GM12865 (cell line): ENCODE data around the gene PROKR2.

Source experiments
- DNase-seq: peaks from one replicate; pipeline ENCODE4 v3.0.0; 2010; ENCODE audit warnings: low read depth
- H3K4me3 ChIP-seq: 2 replicates; pipeline ENCODE4 v1.5.1; 2011; ENCODE audit warnings: mild to moderate bottlenecking, low read depth, low read length, control low read depth
- TF ChIP-seq, protein P1 (sequence below): IDR thresholded peaks from 2 replicates; pipeline ENCODE4 v1.5.1; 2011; ENCODE audit warnings: low read length, control low read depth, low read depth, inconsistent platforms; ENCODE audit not compliant: insufficient read depth; ENCODE audit errors: missing control alignments

The PROKR2 gene

DNA sequence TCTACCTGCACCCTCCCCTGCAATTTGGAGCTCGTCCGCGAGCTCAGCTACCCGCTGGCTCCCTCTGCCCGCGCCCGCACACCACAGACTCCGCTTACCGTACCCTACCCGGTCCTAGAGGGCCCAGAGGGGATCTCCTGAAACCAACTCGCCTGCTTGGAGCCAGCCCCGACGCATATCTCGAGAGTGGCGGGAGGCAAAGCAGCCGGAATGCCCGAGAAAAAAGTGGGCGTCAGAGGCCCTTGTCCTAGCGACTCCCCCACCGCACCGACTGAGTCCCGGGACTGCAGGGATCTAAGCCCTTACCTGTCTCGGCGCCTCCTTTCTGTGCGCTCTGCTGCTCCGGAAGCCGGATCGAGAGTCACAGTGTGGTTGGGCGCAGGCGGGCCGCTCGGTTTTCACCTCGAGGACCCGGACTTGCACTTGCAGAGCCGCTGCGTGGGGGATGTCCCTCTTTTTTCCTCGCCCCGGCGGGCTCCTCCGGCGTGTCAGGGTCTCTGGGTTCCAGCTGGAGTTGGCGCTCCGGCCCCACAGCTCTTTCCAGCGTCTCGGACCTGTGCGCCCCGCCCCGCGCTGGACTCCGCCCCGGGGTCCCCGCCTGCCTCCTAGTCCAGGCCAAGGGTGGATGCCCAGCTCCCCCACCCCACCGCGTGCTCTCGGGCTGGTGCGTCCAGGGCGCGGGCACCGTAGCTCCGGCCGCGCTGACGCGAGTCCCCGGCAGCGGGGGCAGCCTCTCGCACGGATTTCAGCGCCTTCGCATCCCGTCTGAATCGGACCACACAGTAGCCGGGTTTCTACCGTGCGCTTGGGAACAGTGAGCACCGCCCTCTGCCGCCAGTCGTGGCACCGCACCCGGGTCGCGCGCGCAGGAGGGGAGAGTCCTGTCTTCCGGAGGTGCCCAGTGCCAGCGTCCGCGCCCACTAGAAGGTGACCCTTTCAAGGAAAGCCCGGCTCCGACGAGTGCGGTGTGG, at the start of gene PROKR2:
Gene PROKR2 (minus strand): TSS at position 767 of the 971 bp plus-strand sequence. CDS start 2,585 bp downstream, outside the sequence.
- DNase-seq, result no peak
- H3K4me3 ChIP-seq, result no peak within 1 kb of the TSS
- TF ChIP-seq, protein P1, sequence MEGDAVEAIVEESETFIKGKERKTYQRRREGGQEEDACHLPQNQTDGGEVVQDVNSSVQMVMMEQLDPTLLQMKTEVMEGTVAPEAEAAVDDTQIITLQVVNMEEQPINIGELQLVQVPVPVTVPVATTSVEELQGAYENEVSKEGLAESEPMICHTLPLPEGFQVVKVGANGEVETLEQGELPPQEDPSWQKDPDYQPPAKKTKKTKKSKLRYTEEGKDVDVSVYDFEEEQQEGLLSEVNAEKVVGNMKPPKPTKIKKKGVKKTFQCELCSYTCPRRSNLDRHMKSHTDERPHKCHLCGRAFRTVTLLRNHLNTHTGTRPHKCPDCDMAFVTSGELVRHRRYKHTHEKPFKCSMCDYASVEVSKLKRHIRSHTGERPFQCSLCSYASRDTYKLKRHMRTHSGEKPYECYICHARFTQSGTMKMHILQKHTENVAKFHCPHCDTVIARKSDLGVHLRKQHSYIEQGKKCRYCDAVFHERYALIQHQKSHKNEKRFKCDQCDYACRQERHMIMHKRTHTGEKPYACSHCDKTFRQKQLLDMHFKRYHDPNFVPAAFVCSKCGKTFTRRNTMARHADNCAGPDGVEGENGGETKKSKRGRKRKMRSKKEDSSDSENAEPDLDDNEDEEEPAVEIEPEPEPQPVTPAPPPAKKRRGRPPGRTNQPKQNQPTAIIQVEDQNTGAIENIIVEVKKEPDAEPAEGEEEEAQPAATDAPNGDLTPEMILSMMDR, result no peak

DNA sequence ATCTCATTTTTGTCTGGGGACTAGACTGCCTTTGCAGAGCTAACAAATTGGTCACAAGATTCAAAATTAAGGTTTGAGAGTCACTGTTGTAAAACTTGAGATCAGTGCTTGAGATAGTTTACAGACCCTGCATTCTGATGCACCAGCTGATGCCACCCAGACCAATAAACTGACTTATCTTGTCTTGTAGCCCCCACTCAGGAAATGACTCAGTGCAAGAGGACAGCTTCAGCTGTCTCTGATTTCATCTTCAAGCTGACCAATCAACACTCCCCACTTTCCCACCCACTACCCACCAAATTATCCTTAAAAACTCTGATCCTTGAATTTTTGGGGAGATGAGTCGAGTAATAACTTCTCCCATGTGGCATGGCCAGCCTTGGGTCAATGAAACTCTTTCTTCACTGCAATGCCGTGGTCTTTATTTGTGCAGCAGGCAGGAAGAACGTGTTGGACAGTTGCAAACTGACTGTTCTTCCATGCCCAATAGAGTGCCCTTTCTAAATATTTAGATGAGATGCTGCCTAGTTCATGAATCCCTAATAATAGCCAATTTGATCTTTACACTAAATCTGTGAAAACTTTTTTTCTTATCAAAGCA, 48.3 kb upstream of the PROKR2 start:
- DNase-seq, result no peak
- H3K4me3 ChIP-seq, result no peak overlapping the region
- TF ChIP-seq, protein P1, result no peak

DNA sequence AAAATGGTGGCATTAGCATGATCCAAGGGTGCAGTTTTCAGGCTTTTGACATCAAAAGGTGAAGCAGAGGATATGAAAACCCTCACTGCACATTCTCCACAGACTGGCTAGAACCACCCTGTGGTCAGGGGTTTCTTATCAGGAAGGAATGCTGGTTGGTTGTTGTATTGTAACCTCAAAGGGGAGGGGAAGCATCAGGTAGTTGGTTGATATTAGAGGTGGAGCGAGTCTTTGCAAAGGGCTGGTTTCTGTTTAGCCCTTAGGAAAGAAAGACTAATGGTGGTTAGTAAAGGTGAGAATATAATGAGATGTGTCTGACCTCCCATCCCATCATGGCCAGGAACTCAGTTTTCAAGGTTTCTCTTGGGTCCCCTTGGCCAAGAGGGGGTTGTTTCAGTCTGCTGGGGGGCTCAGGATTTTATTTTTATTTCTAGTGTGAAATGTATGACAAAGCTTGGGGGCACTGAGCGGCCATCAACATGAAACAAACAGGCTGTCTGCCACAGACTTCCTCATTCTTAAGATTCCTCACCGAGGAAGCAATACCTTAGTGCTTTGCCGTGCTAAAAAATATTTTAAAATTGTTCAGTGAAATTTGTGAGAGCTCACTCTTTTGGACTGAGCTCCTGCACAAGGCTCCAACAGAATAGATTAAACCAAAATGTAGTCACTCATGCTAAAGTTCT, 47.5 kb upstream of the PROKR2 start:
- H3K4me3 ChIP-seq, result no peak overlapping the region
- TF ChIP-seq, protein P1, result no peak
- no peak for DNase-seq

DNA sequence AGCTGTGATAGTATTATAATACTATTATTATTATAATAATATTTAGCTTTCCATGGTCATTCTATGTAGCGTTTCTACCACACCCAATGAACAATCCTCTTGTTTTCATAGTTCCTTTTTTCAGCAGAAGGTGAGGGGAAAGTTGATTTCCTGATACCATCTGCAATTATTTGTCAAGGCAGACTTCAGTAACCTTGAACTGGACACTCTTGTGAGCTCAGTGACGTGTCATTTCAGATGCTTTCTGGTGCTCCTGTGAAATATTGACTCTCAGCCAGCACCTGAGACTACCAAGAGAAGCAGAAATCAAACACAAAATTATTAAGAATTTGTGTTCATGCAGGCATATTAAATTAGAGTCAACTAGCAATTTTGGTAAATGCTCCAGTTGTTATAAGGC, 46.0 kb upstream of the PROKR2 start:
- no peak for DNase-seq
- TF ChIP-seq, protein P1, result no peak
- no peak overlapping the region for H3K4me3 ChIP-seq

DNA sequence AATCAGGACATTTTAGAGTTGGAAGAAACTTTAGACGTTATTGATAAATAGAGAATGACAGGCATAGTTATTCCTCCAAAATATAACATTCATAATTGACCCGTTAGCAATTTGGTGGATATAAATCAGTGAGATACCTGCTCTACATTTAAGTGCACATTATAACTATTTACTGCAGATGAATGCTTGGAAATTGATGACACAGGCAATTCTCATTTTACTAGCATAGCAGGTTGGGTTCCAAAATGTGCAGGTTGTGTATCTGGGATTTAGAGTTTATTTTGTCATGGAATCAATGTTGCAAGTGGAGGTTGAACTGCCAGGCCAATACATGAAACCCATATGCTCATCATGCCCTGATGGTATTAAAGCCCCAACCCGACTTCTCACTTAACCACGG, 44.4 kb upstream of the PROKR2 start:
- no peak for DNase-seq
- no peak overlapping the region for H3K4me3 ChIP-seq
- TF ChIP-seq, protein P1, result no peak

DNA sequence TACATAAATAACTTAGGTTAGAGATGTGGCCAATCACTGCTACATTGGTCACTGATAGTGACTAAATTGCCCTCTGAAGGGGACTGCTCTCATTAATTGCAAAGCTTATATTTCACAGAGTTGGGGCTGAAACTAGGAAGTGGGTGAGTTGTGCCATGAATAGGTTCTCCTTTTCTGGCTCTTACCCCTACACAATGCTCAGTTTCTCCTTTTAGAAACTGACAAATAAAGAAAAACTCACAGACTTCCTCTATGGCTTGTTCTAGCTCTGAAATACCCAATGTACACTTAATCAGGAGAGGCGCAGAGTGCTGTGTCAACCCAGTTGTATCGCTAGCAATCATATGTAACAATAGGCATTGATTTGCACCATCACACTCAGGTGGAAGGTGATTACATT, 41.2 kb upstream of the PROKR2 start:
- DNase-seq, result no peak
- TF ChIP-seq, protein P1, result no peak
- H3K4me3 ChIP-seq, result no peak overlapping the region
